ENCODE results near the gene NUP205. TPM values are rescaled to one million over a fixed set of nuclear protein-coding genes. Genes with fewer than 3 reads are reported as not detected.
A peak's percentile ranks its signal among the peaks of the same experiment; 100 is the strongest.

The NUP205 gene
- total RNA-seq, 1 experiment from 2014 or later, result 90.4 TPM

DNA sequence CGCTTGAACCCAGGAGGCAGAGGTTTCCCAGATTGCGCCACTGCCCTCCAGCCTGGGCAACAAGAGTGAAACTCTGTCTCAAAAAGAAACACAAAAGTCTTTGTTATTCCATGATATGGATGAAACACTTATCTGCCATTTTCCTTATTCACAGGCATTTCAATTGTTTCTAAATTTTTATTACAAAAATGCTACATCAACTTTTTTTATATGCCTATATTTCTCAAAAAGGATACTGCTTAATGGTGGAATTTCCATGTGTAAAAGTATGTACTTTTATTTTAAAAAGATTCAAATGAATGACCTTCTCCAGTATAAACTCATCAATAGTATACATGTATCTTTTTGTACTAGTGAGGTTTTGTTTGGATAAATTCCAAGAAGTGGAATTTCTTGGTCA is 62.7 kb downstream of the NUP205 start:
- BruUV-seq (replicated peaks), result no TSS peak
- ATAC-seq (no peak), DNase-seq (ENCODE audit: low read depth, low spot score) (no peak)
- Histone ChIP-seq H3K27me3 (ENCODE audit: control insufficient read depth, insufficient read depth, low read length) (no peaks in the 10 kb centered on the region), H3K4me1 (ENCODE audit: control insufficient read depth, insufficient read depth, low read length) (peaks cover 4% of the 10 kb centered on the region; the same call in 1 of the 2 replicates), H3K27ac (ENCODE audit: low read length) (no peak overlapping the region), H3K9me3 (ENCODE audit: control insufficient read depth, insufficient read depth, low read depth, low read length) (no peaks in the 10 kb centered on the region), H3K36me3 (ENCODE audit: control insufficient read depth, insufficient read depth, low read length) (peaks cover 47% of the 10 kb centered on the region), H3K4me3 (ENCODE audit: low read depth in 2 of 2, low read length in 2 of 2) (no peak overlapping the region)
- ChIA-PET CTCF (interaction anchor here (0.5 kb wide), 1 partner anchor 14 kb away, joined by 3 read pairs; no protein-coding TSS in a partner anchor), POLR2A (no interaction called here)
- in situ Hi-C loops (cut with HindIII; ENCODE audit: low pct_unique_long_range_greater_than_20kb, low sequenced_read_pairs), result no loop called here
- no peak for TF ChIP-seq POLR2AphosphoS5 (IDR thresholded peaks at IDR 0.05; ENCODE audit: low read depth, low read length)
- TF ChIP-seq TCF7L2 (IDR thresholded peaks at IDR 0.05; ENCODE audit: low read depth, low read length), result no peak
- TF ChIP-seq, protein P1, sequence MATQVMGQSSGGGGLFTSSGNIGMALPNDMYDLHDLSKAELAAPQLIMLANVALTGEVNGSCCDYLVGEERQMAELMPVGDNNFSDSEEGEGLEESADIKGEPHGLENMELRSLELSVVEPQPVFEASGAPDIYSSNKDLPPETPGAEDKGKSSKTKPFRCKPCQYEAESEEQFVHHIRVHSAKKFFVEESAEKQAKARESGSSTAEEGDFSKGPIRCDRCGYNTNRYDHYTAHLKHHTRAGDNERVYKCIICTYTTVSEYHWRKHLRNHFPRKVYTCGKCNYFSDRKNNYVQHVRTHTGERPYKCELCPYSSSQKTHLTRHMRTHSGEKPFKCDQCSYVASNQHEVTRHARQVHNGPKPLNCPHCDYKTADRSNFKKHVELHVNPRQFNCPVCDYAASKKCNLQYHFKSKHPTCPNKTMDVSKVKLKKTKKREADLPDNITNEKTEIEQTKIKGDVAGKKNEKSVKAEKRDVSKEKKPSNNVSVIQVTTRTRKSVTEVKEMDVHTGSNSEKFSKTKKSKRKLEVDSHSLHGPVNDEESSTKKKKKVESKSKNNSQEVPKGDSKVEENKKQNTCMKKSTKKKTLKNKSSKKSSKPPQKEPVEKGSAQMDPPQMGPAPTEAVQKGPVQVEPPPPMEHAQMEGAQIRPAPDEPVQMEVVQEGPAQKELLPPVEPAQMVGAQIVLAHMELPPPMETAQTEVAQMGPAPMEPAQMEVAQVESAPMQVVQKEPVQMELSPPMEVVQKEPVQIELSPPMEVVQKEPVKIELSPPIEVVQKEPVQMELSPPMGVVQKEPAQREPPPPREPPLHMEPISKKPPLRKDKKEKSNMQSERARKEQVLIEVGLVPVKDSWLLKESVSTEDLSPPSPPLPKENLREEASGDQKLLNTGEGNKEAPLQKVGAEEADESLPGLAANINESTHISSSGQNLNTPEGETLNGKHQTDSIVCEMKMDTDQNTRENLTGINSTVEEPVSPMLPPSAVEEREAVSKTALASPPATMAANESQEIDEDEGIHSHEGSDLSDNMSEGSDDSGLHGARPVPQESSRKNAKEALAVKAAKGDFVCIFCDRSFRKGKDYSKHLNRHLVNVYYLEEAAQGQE (IDR thresholded peaks at IDR 0.05; ENCODE audit: insufficient read depth in 1 of 2, low read depth in 2 of 2, low read length in 1 of 2), result no peak
- TF ChIP-seq CTCF (IDR thresholded peaks at IDR 0.05), result no peak
- TF ChIP-seq SIN3A (IDR thresholded peaks at IDR 0.05; ENCODE audit: borderline replicate concordance, insufficient read depth, low read depth, low read length), result no peak
- intact Hi-C loops (cut with micrococcal nuclease; ENCODE audit: unreplicated experiment), result no loop called here

GRCh38 chr7:135620980-135621850 is 63.5 kb downstream of the NUP205 start:
- H3K9me3 ChIP-seq (ENCODE audit: control insufficient read depth, insufficient read depth, low read depth, low read length), result no peaks in the 10 kb centered on the region
- peaks cover 4% of the 10 kb centered on the region; the same call in 1 of the 2 replicates for H3K4me1 ChIP-seq (ENCODE audit: control insufficient read depth, insufficient read depth, low read length)
- H3K4me3 ChIP-seq (ENCODE audit: low read depth in 2 of 2, low read length in 2 of 2), result no peak overlapping the region
- ChIA-PET POLR2A (no interaction called here), CTCF (interaction anchor here (0.5 kb wide), 1 partner anchor 14 kb away, joined by 3 read pairs; no protein-coding TSS in a partner anchor)
- peak; percentile 75 for DNase-seq (ENCODE audit: low read depth, low spot score)
- ATAC-seq, result peak; percentile 79
- BruUV-seq (replicated peaks), result no TSS peak
- in situ Hi-C loops (cut with HindIII; ENCODE audit: low pct_unique_long_range_greater_than_20kb, low sequenced_read_pairs), result no loop called here
- peaks cover 42% of the 10 kb centered on the region for H3K36me3 ChIP-seq (ENCODE audit: control insufficient read depth, insufficient read depth, low read length)
- H3K27ac ChIP-seq (ENCODE audit: low read length), result no peak overlapping the region
- no peak for TF ChIP-seq POLR2AphosphoS5 (IDR thresholded peaks at IDR 0.05; ENCODE audit: low read depth, low read length)
- peak; percentile 83; the same call in 1 of the 2 replicates for TF ChIP-seq CTCF (IDR thresholded peaks at IDR 0.05)
- no peaks in the 10 kb centered on the region for H3K27me3 ChIP-seq (ENCODE audit: control insufficient read depth, insufficient read depth, low read length)
- intact Hi-C loops (cut with micrococcal nuclease; ENCODE audit: unreplicated experiment), result no loop called here

Measured in Panc1 (cell line).